ENCODE data around the gene PTPRJ. TPM values are rescaled to one million over a fixed set of nuclear protein-coding genes. Genes with fewer than 3 reads are reported as not detected.
A peak's percentile ranks its signal among the peaks of the same experiment; 100 is the strongest.

PTPRJ gene
- total RNA-seq, 1 donor from 2014 or later, result 5.9 TPM

- DNase-seq (ENCODE audit: low spot score in 2 of 2), result no peak
- no peak overlapping the region for H3K27ac ChIP-seq
- H3K27me3 ChIP-seq, result no peaks in the 10 kb centered on the region
- intact Hi-C loops (cut with DNase I), result no loop called here
- no peaks in the 10 kb centered on the region for H3K9me3 ChIP-seq
- H3K4me3 ChIP-seq, result no peak overlapping the region
- no peak for TF ChIP-seq CTCF (IDR thresholded peaks at IDR 0.05)
- H3K36me3 ChIP-seq, result no peaks in the 10 kb centered on the region
- no peaks in the 10 kb centered on the region for H3K4me1 ChIP-seq
These were observed 12.5 kb upstream of the PTPRJ start for GRCh38 chr11:47967577-47968525.

- intact Hi-C loops (cut with DNase I), result no loop called here
- H3K27ac ChIP-seq, result no peak overlapping the region
These were observed 11.0 kb upstream of the PTPRJ start for GRCh38 chr11:47969401-47969800.

GRCh38 chr11:47971501-47971900 lies 8.9 kb upstream of the PTPRJ start:
- no peak overlapping the region for H3K27ac ChIP-seq
- no peak overlapping the region for H3K4me3 ChIP-seq
- H3K36me3 ChIP-seq, result no peaks in the 10 kb centered on the region
- peaks cover 0 to 14% of the 10 kb centered on the region in 2 donors for H3K4me1 ChIP-seq
- H3K9me3 ChIP-seq, result no peaks in the 10 kb centered on the region
- H3K27me3 ChIP-seq, result no peaks in the 10 kb centered on the region
- intact Hi-C loops (cut with DNase I), result no loop called here
- no peak for DNase-seq (ENCODE audit: low spot score in 2 of 2)
- TF ChIP-seq CTCF (IDR thresholded peaks at IDR 0.05), result no peak

More at GRCh38 chr11:47969401-47969800, 11.0 kb upstream of the PTPRJ start:
- TF ChIP-seq CTCF (IDR thresholded peaks at IDR 0.05), result no peak
- Histone ChIP-seq H3K9me3 (no peaks in the 10 kb centered on the region), H3K4me1 (peaks cover 0 to 7% of the 10 kb centered on the region in 2 donors), H3K27me3 (no peaks in the 10 kb centered on the region), H3K4me3 (no peak overlapping the region), H3K36me3 (no peaks in the 10 kb centered on the region)
- DNase-seq (ENCODE audit: low spot score in 2 of 2), result no peak

DNA sequence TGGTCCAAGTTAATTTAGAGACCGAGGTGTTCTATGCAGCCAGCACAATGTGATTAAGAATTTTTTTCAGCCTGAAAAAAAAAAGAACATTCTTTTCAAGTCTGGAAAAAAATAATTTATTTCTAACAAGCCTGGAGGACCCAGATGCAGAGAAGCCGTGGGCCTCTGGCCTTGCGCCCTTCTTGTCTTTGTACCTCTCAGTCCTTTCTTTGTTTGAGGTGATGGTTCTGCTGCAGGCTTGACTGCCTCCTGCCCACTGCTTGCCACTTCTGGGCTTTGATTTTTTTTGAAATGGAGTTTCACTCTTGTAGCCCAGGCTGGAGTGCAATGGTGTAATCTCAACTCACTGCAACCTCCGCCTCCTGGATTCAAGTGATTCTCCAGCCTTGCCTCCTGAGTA lies 7.2 kb upstream of the PTPRJ start:
- H3K9me3 ChIP-seq, result no peaks in the 10 kb centered on the region
- no peak for TF ChIP-seq CTCF (IDR thresholded peaks at IDR 0.05)
- no peak overlapping the region for H3K4me3 ChIP-seq
- intact Hi-C loops (cut with DNase I), result no loop called here
- H3K4me1 ChIP-seq, result peaks cover 0 to 14% of the 10 kb centered on the region in 2 donors
- peak overlapping the region; percentile 85 to 88 for H3K27ac ChIP-seq
- H3K27me3 ChIP-seq, result no peaks in the 10 kb centered on the region
- H3K36me3 ChIP-seq, result no peaks in the 10 kb centered on the region
- no peak for DNase-seq (ENCODE audit: low spot score in 2 of 2)

DNA sequence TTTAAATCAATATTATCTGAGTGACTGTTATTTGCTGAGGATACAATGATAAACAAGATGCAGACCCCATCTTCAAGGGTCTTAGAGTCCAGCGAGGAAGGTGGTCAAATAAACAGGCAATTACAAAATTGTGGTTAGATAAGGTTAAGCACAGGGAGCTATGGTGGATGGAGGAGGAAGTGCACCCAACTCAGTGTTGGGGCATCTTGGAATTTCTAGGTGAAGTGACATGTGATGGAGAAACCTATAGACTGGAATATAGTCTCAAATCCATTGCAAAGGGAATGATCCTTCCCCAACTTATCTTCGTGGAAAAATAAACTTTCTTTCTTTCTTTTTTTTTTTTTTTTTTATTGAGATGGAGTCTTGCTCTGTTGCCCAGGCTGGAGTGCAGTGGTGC lies 3.4 kb upstream of the PTPRJ start:
- TF ChIP-seq CTCF (IDR thresholded peaks at IDR 0.05), result no peak
- no peak for DNase-seq (ENCODE audit: low spot score in 2 of 2)
- no peak overlapping the region for H3K4me3 ChIP-seq
- no peaks in the 10 kb centered on the region for H3K9me3 ChIP-seq
- H3K4me1 ChIP-seq, result peaks cover 0 to 24% of the 10 kb centered on the region in 2 donors
- no peak overlapping the region for H3K27ac ChIP-seq
- H3K36me3 ChIP-seq, result no peaks in the 10 kb centered on the region
- intact Hi-C loops (cut with DNase I), result no loop called here
- no peaks in the 10 kb centered on the region for H3K27me3 ChIP-seq

Measured in ascending aorta (tissue), 2 donors.